GM11168 (cell line): ENCODE data around the gene TP53BP2.

ENCODE experiments used
- in situ Hi-C: fragments of 300-500 bp; cut with MboI; formaldehyde crosslinking; loops from one replicate; pipeline ENCODE4 v1.12.0; 2022; ENCODE audit warnings: low sequenced_read_pairs; ENCODE audit not compliant: unreplicated experiment

The TP53BP2 gene

DNA sequence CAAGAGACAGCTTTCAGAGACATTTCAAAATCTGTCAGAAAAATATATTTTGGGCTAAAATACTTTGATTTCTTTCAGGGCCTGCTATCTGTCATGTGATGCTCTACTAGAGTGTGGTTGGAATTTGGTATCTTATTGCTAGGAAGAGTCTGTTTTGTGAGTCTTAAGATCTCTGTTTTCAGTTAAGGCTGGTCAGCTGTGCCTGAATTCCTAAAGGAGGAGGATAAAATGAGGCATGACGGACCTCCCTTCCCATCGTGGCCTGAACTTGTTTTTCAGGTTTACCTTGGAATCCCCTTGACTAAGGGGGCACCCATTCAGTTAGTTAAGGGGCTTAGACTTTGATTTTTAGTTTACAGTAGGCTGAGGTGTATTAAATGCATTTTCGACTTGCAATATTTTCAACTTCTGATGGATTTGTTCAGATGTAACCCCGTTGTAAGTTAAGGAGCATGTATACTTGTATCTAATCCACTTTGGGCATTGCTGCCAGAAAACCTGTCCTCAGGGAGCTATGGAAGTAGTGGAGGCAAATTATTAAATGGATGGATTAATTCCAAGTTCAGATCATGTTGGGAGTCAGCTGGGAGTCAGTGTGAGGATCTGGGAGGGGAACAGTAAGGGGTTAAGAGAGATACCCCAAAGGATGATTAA is 115.1 kb downstream of the TP53BP2 start:
- in situ Hi-C loops = no loop called here

DNA sequence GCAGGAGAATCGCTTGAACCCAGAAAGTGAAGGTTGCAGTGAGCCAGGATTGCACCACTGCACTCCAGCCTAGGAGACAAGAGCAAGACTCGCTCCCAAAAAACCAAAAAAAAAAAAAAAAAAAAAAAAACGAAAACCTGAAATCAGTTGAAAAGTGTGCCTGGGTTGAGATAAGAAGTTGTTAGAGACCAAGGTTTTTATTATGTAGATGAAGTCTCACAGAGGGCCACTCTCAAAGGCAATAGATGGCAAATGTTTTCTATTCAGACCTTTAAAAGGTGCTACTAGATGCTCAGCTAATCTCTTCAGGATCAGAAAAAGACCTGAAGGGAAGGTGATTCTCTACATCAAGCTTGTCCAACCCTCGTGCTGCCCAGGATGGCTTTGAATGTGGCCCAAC is 115.8 kb downstream of the TP53BP2 start:
- in situ Hi-C loops = no loop called here
